Measurements from ENCODE around the gene TRPV4. TPM values are rescaled to one million over a fixed set of nuclear protein-coding genes. Genes with fewer than 3 reads are reported as not detected.

TRPV4 gene
- total RNA-seq, 4 donors from 2014 or later = 0.13 to 0.82 (median 0.19) TPM; not detected in 1

GRCh38 chr12:109767456-109767855 lies 65.7 kb downstream of the TRPV4 start:
- H3K4me1 ChIP-seq = peaks cover 0 to 7% (median 0%) of the 10 kb centered on the region in 3 donors
- no peaks in the 10 kb centered on the region for H3K36me3 ChIP-seq
- WGBS, 2 donors (ENCODE audit: low coverage in 1 of 2) = 98% methylated on average over 4 of the region's 4 CpGs; no CpG with 5 or more reads in 1 of the 2 donors
- H3K9me3 ChIP-seq = peaks cover 0 to 8% (median 0%) of the 10 kb centered on the region in 3 donors
- no peaks in the 10 kb centered on the region for H3K27me3 ChIP-seq
- no peak for ATAC-seq
- H3K27ac ChIP-seq = no peak overlapping the region
- no peak overlapping the region for H3K4me3 ChIP-seq
- TF ChIP-seq CTCF (IDR thresholded peaks at IDR 0.05) = no peak
- TF ChIP-seq EP300 (IDR thresholded peaks at IDR 0.05) = no peak
- TF ChIP-seq POLR2AphosphoS5 (IDR thresholded peaks at IDR 0.05) = no peak
- no peak for TF ChIP-seq POLR2A (IDR thresholded peaks at IDR 0.05)

- 65 to 100% methylated on average over 1 to 8 of the region's 12 CpGs for WGBS, 2 donors (ENCODE audit: low coverage in 1 of 2)
- H3K27ac ChIP-seq = no peak overlapping the region
- no peak overlapping the region for H3K4me3 ChIP-seq
- no peaks in the 10 kb centered on the region for H3K27me3 ChIP-seq
- peaks cover 0 to 7% (median 0%) of the 10 kb centered on the region in 3 donors for H3K4me1 ChIP-seq
- H3K36me3 ChIP-seq = no peaks in the 10 kb centered on the region
- no peak for ATAC-seq
- peaks cover 0 to 8% (median 0%) of the 10 kb centered on the region in 3 donors for H3K9me3 ChIP-seq
- TF ChIP-seq EP300 (IDR thresholded peaks at IDR 0.05) (no peak), CTCF (IDR thresholded peaks at IDR 0.05) (no peak), POLR2A (IDR thresholded peaks at IDR 0.05) (no peak), POLR2AphosphoS5 (IDR thresholded peaks at IDR 0.05) (no peak)
Measured at GRCh38 chr12:109766251-109766778, 66.9 kb downstream of the TRPV4 start.

- no peak overlapping the region for H3K4me3 ChIP-seq
- H3K27ac ChIP-seq = no peak overlapping the region
- 73 to 86% methylated on average over 1 to 3 of the region's 6 CpGs for WGBS, 2 donors (ENCODE audit: low coverage in 1 of 2)
- peaks cover 0 to 4% (median 0%) of the 10 kb centered on the region in 3 donors for H3K4me1 ChIP-seq
- no peaks in the 10 kb centered on the region for H3K36me3 ChIP-seq
- TF ChIP-seq EP300 (IDR thresholded peaks at IDR 0.05) = no peak
- no peak for TF ChIP-seq POLR2A (IDR thresholded peaks at IDR 0.05)
- TF ChIP-seq POLR2AphosphoS5 (IDR thresholded peaks at IDR 0.05) = no peak
- TF ChIP-seq CTCF (IDR thresholded peaks at IDR 0.05) = no peak
- no peak for ATAC-seq
- peaks cover 0 to 8% (median 0%) of the 10 kb centered on the region in 3 donors for H3K9me3 ChIP-seq
- peaks cover 1% of the 10 kb centered on the region for H3K27me3 ChIP-seq
Measured at GRCh38 chr12:109765446-109765810, 67.8 kb downstream of the TRPV4 start.

GRCh38 chr12:109764776-109765445 lies 68.3 kb downstream of the TRPV4 start:
- TF ChIP-seq POLR2AphosphoS5 (IDR thresholded peaks at IDR 0.05) = no peak
- no peak for TF ChIP-seq EP300 (IDR thresholded peaks at IDR 0.05)
- TF ChIP-seq CTCF (IDR thresholded peaks at IDR 0.05) = no peak
- TF ChIP-seq POLR2A (IDR thresholded peaks at IDR 0.05) = no peak
- WGBS, 2 donors (ENCODE audit: low coverage in 1 of 2) = 80 to 92% methylated on average over 7 to 12 of the region's 18 CpGs
- Histone ChIP-seq H3K4me3 (no peak overlapping the region), H3K27ac (no peak overlapping the region), H3K27me3 (peaks cover 7% of the 10 kb centered on the region), H3K36me3 (no peaks in the 10 kb centered on the region), H3K4me1 (no peaks in the 10 kb centered on the region), H3K9me3 (peaks cover 0 to 8% (median 0%) of the 10 kb centered on the region in 3 donors)
- ATAC-seq = no peak

- WGBS, 2 donors (ENCODE audit: low coverage in 1 of 2) = 86% methylated on average over 2 to 3 of the region's 3 CpGs
- H3K4me1 ChIP-seq = no peaks in the 10 kb centered on the region
- peaks cover 0 to 8% (median 0%) of the 10 kb centered on the region in 3 donors for H3K9me3 ChIP-seq
- H3K27me3 ChIP-seq = peaks cover 8% of the 10 kb centered on the region
- H3K36me3 ChIP-seq = no peaks in the 10 kb centered on the region
- H3K27ac ChIP-seq = no peak overlapping the region
- H3K4me3 ChIP-seq = no peak overlapping the region
- ATAC-seq = no peak
- no peak for TF ChIP-seq EP300 (IDR thresholded peaks at IDR 0.05)
- no peak for TF ChIP-seq POLR2AphosphoS5 (IDR thresholded peaks at IDR 0.05)
- no peak for TF ChIP-seq POLR2A (IDR thresholded peaks at IDR 0.05)
- TF ChIP-seq CTCF (IDR thresholded peaks at IDR 0.05) = no peak
Measured at GRCh38 chr12:109764123-109764522, 69.1 kb downstream of the TRPV4 start.
